ENCODE results near the gene RPRML.

Gene RPRML

GRCh38 chr17:46944931-46945330 lies 34.1 kb downstream of the RPRML start:
- no peak for DNase-seq (ENCODE audit: low read depth)

- DNase-seq (ENCODE audit: low read depth): peak; percentile 14
Observed at GRCh38 chr17:46943501-46944393, 35.3 kb downstream of the RPRML start.

GRCh38 chr17:46943218-46943500 lies 35.9 kb downstream of the RPRML start:
- DNase-seq (ENCODE audit: low read depth): no peak

GRCh38 chr17:46942441-46943217 lies 36.4 kb downstream of the RPRML start:
- DNase-seq (ENCODE audit: low read depth): peak; percentile 67

GRCh38 chr17:46940692-46941404 lies 38.2 kb downstream of the RPRML start:
- DNase-seq (ENCODE audit: low read depth): peak; percentile 58

GRCh38 chr17:46935658-46936266 lies 43.3 kb downstream of the RPRML start:
- DNase-seq (ENCODE audit: low read depth): no peak

- DNase-seq (ENCODE audit: low read depth): no peak
Observed at GRCh38 chr17:46931596-46931995, 47.5 kb downstream of the RPRML start.

- DNase-seq (ENCODE audit: low read depth): no peak
Observed at GRCh38 chr17:46930051-46930450, 49.0 kb downstream of the RPRML start.

GRCh38 chr17:46929413-46929812 lies 49.6 kb downstream of the RPRML start:
- DNase-seq (ENCODE audit: low read depth): no peak

GRCh38 chr17:46928467-46929261 lies 50.4 kb downstream of the RPRML start:
- DNase-seq (ENCODE audit: low read depth): no peak

All from fibroblast of gingiva (primary cell).